IMR-90 (cell line): ENCODE measurements around the gene C1orf159. TPM values are rescaled to one million over a fixed set of nuclear protein-coding genes. Genes with fewer than 3 reads are reported as not detected.
A peak's percentile ranks its signal among the peaks of the same experiment; 100 is the strongest.

Source experiments
- ATAC-seq: fragments of 200-7000 bp; cut with Tn5 transposase; 2 replicates; pipeline ENCODE4 v1.9.1; 2020; ENCODE audit warnings: low read depth, mild to moderate bottlenecking, moderate library complexity
- BruUV-seq: library from RNA; stranded (reverse); fragments of 400-500 nt; replicated peaks from 2 replicates; lab custom pipeline; 2021; lab: Mats Ljungman, UMichigan
- CTCF ChIA-PET: fragments of 300-600 bp; formaldehyde crosslinking; extraction: SDS; loops from one replicate; lab custom pipeline; 2021; ENCODE audit warnings: antibody characterized with exemption; lab: Yijun Ruan, JAX
- POLR2A ChIA-PET: fragments of 300-600 bp; sonication (Branson Sonifier 250); formaldehyde crosslinking; loops from one replicate; lab custom pipeline; 2022; ENCODE audit warnings: antibody characterized with exemption; ENCODE audit not compliant: unreplicated experiment; lab: Charles Lee
- DNase-seq: peaks from one replicate; pipeline ENCODE4 v3.0.0; 2013
- H2AFZ ChIP-seq: replicated peaks from 2 replicates; pipeline ENCODE3; 2013; ENCODE audit warnings: low read length, mild to moderate bottlenecking; ENCODE audit not compliant: poor library complexity
- H2AK5ac ChIP-seq: 2 replicates; pipeline ENCODE4 v1.6.1; 2013; ENCODE audit warnings: low read depth, low read length, inconsistent platforms
- H2AK9ac ChIP-seq: replicated peaks from 2 replicates; pipeline ENCODE3; 2013; ENCODE audit warnings: mild to moderate bottlenecking, low read depth, low read length, moderate library complexity; ENCODE audit not compliant: poor library complexity
- H2BK120ac ChIP-seq: 2 replicates; pipeline ENCODE4 v1.6.1; 2013; ENCODE audit warnings: low read depth, low read length, inconsistent platforms
- H2BK15ac ChIP-seq: 3 replicates; pipeline ENCODE4 v1.6.1; 2013; ENCODE audit warnings: low read depth, low read length, inconsistent platforms
- H2BK20ac ChIP-seq: 2 replicates; pipeline ENCODE4 v1.6.1; 2013; ENCODE audit warnings: low read depth, mild to moderate bottlenecking, inconsistent platforms, low read length, moderate library complexity
- H2BK5ac ChIP-seq: 2 replicates; pipeline ENCODE4 v1.6.1; 2013; ENCODE audit warnings: mild to moderate bottlenecking, low read depth, low read length, inconsistent platforms; ENCODE audit not compliant: poor library complexity, severe bottlenecking
- H3K14ac ChIP-seq: replicated peaks from 2 replicates; pipeline ENCODE4 v1.6.1; 2013; ENCODE audit warnings: low read depth, low read length, inconsistent platforms
- H3K18ac ChIP-seq: 2 replicates; pipeline ENCODE4 v1.6.1; 2013; ENCODE audit warnings: low read depth, low read length, control low read depth
- H3K23ac ChIP-seq: 2 replicates; pipeline ENCODE4 v1.6.1; 2013; ENCODE audit warnings: low read depth, low read length, inconsistent platforms
- H3K27ac ChIP-seq: 2 replicates; pipeline ENCODE4 v1.5.1; 2013; ENCODE audit warnings: mild to moderate bottlenecking, control low read depth, low read length; ENCODE audit not compliant: insufficient read depth
- H3K27me3 ChIP-seq: 2 replicates; pipeline ENCODE4 v1.6.1; 2013; ENCODE audit warnings: low read length; ENCODE audit not compliant: control insufficient read depth, insufficient read depth
- H3K36me3 ChIP-seq: 2 replicates; pipeline ENCODE4 v1.6.1; 2013; ENCODE audit warnings: low read length, mixed read lengths; ENCODE audit not compliant: control insufficient read depth, insufficient read depth
- H3K4ac ChIP-seq: 2 replicates; pipeline ENCODE4 v1.6.1; 2013; ENCODE audit warnings: low read depth, low read length, inconsistent platforms
- H3K4me1 ChIP-seq: 2 replicates; pipeline ENCODE4 v1.6.1; 2013; ENCODE audit warnings: low read length, mixed read lengths; ENCODE audit not compliant: control insufficient read depth, insufficient read depth
- H3K4me2 ChIP-seq: 2 replicates; pipeline ENCODE4 v1.6.1; 2013; ENCODE audit warnings: low read depth, mild to moderate bottlenecking, control low read depth, low read length, moderate library complexity
- H3K4me3 ChIP-seq: 2 replicates; pipeline ENCODE4 v1.5.1; 2013; ENCODE audit warnings: low read depth, mild to moderate bottlenecking, control low read depth, low read length, moderate library complexity; ENCODE audit not compliant: insufficient read depth
- H3K56ac ChIP-seq: 2 replicates; pipeline ENCODE4 v1.6.1; 2013; ENCODE audit warnings: low read length, inconsistent platforms; ENCODE audit not compliant: insufficient read depth; ENCODE audit errors: extremely low read depth
- H3K79me1 ChIP-seq, 2 experiments: 2 replicates each; pipeline ENCODE4 v1.6.1; 2013; ENCODE audit warnings: low read length in 2 of 2, inconsistent platforms in 1 of 2, low read depth in 1 of 2
- H3K9ac ChIP-seq: 2 replicates; pipeline ENCODE4 v1.6.1; 2013; ENCODE audit warnings: low read depth, low read length, control low read depth
- H3K9me1 ChIP-seq: 2 replicates; pipeline ENCODE4 v1.6.1; 2013; ENCODE audit warnings: low read length, inconsistent platforms; ENCODE audit not compliant: insufficient read depth
- H3K9me3 ChIP-seq: 2 replicates; pipeline ENCODE4 v1.6.1; 2013; ENCODE audit warnings: low read length; ENCODE audit not compliant: control insufficient read depth, insufficient read depth
- H4K20me1 ChIP-seq: 2 replicates; pipeline ENCODE4 v1.6.1; 2013; ENCODE audit warnings: low read length, inconsistent platforms; ENCODE audit not compliant: insufficient read depth
- H4K5ac ChIP-seq: 2 replicates; pipeline ENCODE4 v1.6.1; 2013; ENCODE audit warnings: mild to moderate bottlenecking, low read depth, low read length, control low read depth
- H4K8ac ChIP-seq, 2 experiments: 2 replicates each; pipeline ENCODE4 v1.6.1; 2013; ENCODE audit warnings: low read depth in 2 of 2, low read length in 2 of 2, control low read depth in 1 of 2, inconsistent platforms in 1 of 2
- H4K91ac ChIP-seq: 2 replicates; pipeline ENCODE4 v1.6.1; 2013; ENCODE audit warnings: low read depth, low read length, inconsistent platforms; ENCODE audit not compliant: insufficient read depth
- FOS ChIP-seq: fragments of 150-350 bp; IDR thresholded peaks from 2 replicates; pipeline ENCODE4 v1.6.1; 2016; ENCODE audit warnings: low read depth, low read length
- MXI1 ChIP-seq: IDR thresholded peaks from 2 replicates; pipeline ENCODE4 v1.6.1; 2012; ENCODE audit warnings: low read depth, mild to moderate bottlenecking, low read length, moderate library complexity, borderline replicate concordance
- NFE2L2 ChIP-seq: fragments of 150-350 bp; IDR thresholded peaks from 2 replicates; pipeline ENCODE4 v1.6.1; 2016; ENCODE audit warnings: low read depth, mild to moderate bottlenecking, low read length
- RAD21 ChIP-seq: IDR thresholded peaks from 2 replicates; pipeline ENCODE4 v1.6.1; 2012; ENCODE audit warnings: low read length, improper control_type of control experiment
- RCOR1 ChIP-seq: IDR thresholded peaks from 2 replicates; pipeline ENCODE4 v1.6.1; 2012; ENCODE audit warnings: mild to moderate bottlenecking, low read length, improper control_type of control experiment; ENCODE audit not compliant: insufficient replicate concordance
- SMC3 ChIP-seq: fragments of 150-350 bp; IDR thresholded peaks from 2 replicates; pipeline ENCODE4 v1.6.1; 2016; ENCODE audit warnings: low read depth, mild to moderate bottlenecking, antibody characterized with exemption, low read length, moderate library complexity
- WGBS, 2 experiments: methylation state at CpG; one replicate each; pipeline versions ENCODE4 v1.1.5 to v1.1.7; 2013; ENCODE audit warnings: missing lambda C conversion rate in 2 of 2; ENCODE audit not compliant: insufficient read length in 1 of 2; ENCODE audit errors: extremely low coverage in 2 of 2; 5-methylcytosine and 5-hydroxymethylcytosine counted together
- dilution Hi-C: fragments of 300-500 bp; cut with HindIII; formaldehyde crosslinking; loops from one replicate; pipeline ENCODE4 v1.14.3; 2018; ENCODE audit warnings: low sequenced_read_pairs; ENCODE audit not compliant: unreplicated experiment
- in situ Hi-C: fragments of 300-500 bp; cut with MboI; formaldehyde crosslinking; loops from 3 replicates; pipeline ENCODE4 v1.14.3; 2019; ENCODE audit warnings: low sequenced_read_pairs, inconsistent platforms, mixed read lengths
- intact Hi-C: fragments of 100-400 bp; cut with micrococcal nuclease; formaldehyde crosslinking; loops from 2 replicates; pipeline ENCODE4 v1.10.0; 2022
- polyA plus RNA-seq, 3 experiments: library from polyadenylated mRNA; depleted of rRNA; stranded (reverse); fragments of >200 nt; gene quantifications; 2 replicates each; pipeline ENCODE4 v1.2.3, GENCODE V29; 2012; ENCODE audit warnings: low replicate concordance in 1 of 3
- total RNA-seq: library from RNA; depleted of rRNA; stranded (reverse); fragments of >200 nt; gene quantifications from 2 replicates; pipeline ENCODE4 v1.2.3, GENCODE V29; 2012
- TF ChIP-seq, protein P1 (sequence below): conservative IDR thresholded peaks from 2 replicates; pipeline ENCODE4 v1.5.1; 2012; ENCODE audit warnings: mild to moderate bottlenecking, low read depth, low read length, improper control_type of control experiment

The C1orf159 gene
- total and polyA plus RNA-seq, 2 of the 4 experiments (the other 2 are of a cell fraction) = 2.9 to 12.6 TPM

- no peak overlapping the region for H3K4ac ChIP-seq
- in situ Hi-C loops = no loop called here
- no peak overlapping the region for H3K27ac ChIP-seq
- 0 out of 2 replicates have a peak, but pooled peaks cover 2% of the 10 kb centered on the region for H3K9me3 ChIP-seq
- no peaks in the 10 kb centered on the region for H3K9me1 ChIP-seq
- no peak overlapping the region for H2BK15ac ChIP-seq
- ChIA-PET POLR2A (no interaction called here), CTCF (no interaction called here)
- dilution Hi-C loops = no loop called here
- no peaks in the 10 kb centered on the region for H3K79me1 ChIP-seq
- H2BK20ac ChIP-seq = no peak overlapping the region
- DNase-seq (no peak), ATAC-seq (no peak)
- H3K4me2 ChIP-seq = no peak overlapping the region
- intact Hi-C loops = no loop called here
- no peak for TF ChIP-seq NFE2L2
- TF ChIP-seq SMC3 = no peak
- no peak for TF ChIP-seq FOS
- no peak for TF ChIP-seq RCOR1
- TF ChIP-seq RAD21 = no peak
- no peak for TF ChIP-seq MXI1
- TF ChIP-seq, protein P1, sequence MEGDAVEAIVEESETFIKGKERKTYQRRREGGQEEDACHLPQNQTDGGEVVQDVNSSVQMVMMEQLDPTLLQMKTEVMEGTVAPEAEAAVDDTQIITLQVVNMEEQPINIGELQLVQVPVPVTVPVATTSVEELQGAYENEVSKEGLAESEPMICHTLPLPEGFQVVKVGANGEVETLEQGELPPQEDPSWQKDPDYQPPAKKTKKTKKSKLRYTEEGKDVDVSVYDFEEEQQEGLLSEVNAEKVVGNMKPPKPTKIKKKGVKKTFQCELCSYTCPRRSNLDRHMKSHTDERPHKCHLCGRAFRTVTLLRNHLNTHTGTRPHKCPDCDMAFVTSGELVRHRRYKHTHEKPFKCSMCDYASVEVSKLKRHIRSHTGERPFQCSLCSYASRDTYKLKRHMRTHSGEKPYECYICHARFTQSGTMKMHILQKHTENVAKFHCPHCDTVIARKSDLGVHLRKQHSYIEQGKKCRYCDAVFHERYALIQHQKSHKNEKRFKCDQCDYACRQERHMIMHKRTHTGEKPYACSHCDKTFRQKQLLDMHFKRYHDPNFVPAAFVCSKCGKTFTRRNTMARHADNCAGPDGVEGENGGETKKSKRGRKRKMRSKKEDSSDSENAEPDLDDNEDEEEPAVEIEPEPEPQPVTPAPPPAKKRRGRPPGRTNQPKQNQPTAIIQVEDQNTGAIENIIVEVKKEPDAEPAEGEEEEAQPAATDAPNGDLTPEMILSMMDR = no peak
- H3K56ac ChIP-seq = no peak overlapping the region
- 53% methylated on average over 2 of the region's 14 CpGs; no CpG with 5 or more reads in 1 of the 2 experiments for WGBS, 2 experiments
- no peak overlapping the region for H3K9ac ChIP-seq
- H3K4me1 ChIP-seq = no peaks in the 10 kb centered on the region
- no peak overlapping the region for H2AK5ac ChIP-seq
- no peak overlapping the region for H4K8ac ChIP-seq
- no peak overlapping the region for H4K91ac ChIP-seq
- no peak overlapping the region for H2BK120ac ChIP-seq
- H3K23ac ChIP-seq = no peak overlapping the region
- H2AK9ac ChIP-seq = peak overlapping the region; percentile 28
- BruUV-seq = no TSS peak
- no peaks in the 10 kb centered on the region for H3K36me3 ChIP-seq
- H3K14ac ChIP-seq = no peak overlapping the region
- H3K4me3 ChIP-seq = no peak overlapping the region
- no peak overlapping the region for H3K18ac ChIP-seq
- H4K20me1 ChIP-seq = no peaks in the 10 kb centered on the region
- no peak overlapping the region for H4K5ac ChIP-seq
- H3K27me3 ChIP-seq = peaks cover 11% of the 10 kb centered on the region; the same call in 1 of the 2 replicates
- H2BK5ac ChIP-seq = no peak overlapping the region
- no peak overlapping the region for H2AFZ ChIP-seq
Measured at GRCh38 chr1:1146026-1146425, 30.1 kb upstream of the C1orf159 start.
